ENCODE results near the gene SLC8A1. TPM values are rescaled to one million over a fixed set of nuclear protein-coding genes. Genes with fewer than 3 reads are reported as not detected.

Gene SLC8A1
- total RNA-seq, 1 donor from 2014 or later = 5.7 TPM

- Mint-ChIP-seq H3K27ac (no peak overlapping the region), H3K9me3 (ENCODE audit: low read depth) (no peaks in the 10 kb centered on the region), H3K4me1 (ENCODE audit: low read depth) (no peaks in the 10 kb centered on the region), H3K27me3 (no peaks in the 10 kb centered on the region), H3K36me3 (ENCODE audit: insufficient read depth) (no peaks in the 10 kb centered on the region), H3K4me3 (ENCODE audit: low read depth) (no peak overlapping the region)
- TF ChIP-seq, protein P1, sequence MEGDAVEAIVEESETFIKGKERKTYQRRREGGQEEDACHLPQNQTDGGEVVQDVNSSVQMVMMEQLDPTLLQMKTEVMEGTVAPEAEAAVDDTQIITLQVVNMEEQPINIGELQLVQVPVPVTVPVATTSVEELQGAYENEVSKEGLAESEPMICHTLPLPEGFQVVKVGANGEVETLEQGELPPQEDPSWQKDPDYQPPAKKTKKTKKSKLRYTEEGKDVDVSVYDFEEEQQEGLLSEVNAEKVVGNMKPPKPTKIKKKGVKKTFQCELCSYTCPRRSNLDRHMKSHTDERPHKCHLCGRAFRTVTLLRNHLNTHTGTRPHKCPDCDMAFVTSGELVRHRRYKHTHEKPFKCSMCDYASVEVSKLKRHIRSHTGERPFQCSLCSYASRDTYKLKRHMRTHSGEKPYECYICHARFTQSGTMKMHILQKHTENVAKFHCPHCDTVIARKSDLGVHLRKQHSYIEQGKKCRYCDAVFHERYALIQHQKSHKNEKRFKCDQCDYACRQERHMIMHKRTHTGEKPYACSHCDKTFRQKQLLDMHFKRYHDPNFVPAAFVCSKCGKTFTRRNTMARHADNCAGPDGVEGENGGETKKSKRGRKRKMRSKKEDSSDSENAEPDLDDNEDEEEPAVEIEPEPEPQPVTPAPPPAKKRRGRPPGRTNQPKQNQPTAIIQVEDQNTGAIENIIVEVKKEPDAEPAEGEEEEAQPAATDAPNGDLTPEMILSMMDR (IDR thresholded peaks at IDR 0.05; ENCODE audit: unreplicated experiment) = no peak
- DNase-seq (ENCODE audit: low spot score, unreplicated experiment) = no peak
Measured at GRCh38 chr2:40302751-40303325, 149.1 kb downstream of the SLC8A1 start.

DNA sequence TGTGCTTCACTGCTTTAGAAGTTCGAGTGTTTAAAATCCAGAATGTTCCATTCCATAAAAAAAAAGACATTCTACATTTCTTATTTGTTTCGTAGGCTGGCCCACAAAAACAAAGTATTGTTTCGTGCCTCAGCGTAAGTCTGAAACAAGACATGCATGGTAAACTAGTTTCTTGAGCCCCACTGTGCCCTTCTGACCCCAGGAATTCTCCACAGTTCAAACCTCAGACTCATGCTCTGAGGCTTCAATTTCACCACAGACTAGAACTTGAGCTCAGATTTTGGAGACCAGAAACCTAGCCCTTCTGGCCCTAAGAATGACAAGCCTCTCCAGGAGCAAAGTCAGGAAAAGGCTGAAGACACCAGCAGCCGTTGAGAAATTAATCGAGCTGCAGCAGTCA lies 151.5 kb downstream of the SLC8A1 start:
- no peak for DNase-seq (ENCODE audit: low spot score, unreplicated experiment)
- no peaks in the 10 kb centered on the region for H3K9me3 Mint-ChIP-seq (ENCODE audit: low read depth)
- no peaks in the 10 kb centered on the region for H3K4me1 Mint-ChIP-seq (ENCODE audit: low read depth)
- TF ChIP-seq, protein P1 (IDR thresholded peaks at IDR 0.05; ENCODE audit: unreplicated experiment) = no peak
- no peak overlapping the region for H3K4me3 Mint-ChIP-seq (ENCODE audit: low read depth)
- no peaks in the 10 kb centered on the region for H3K36me3 Mint-ChIP-seq (ENCODE audit: insufficient read depth)
- H3K27me3 Mint-ChIP-seq = no peaks in the 10 kb centered on the region
- no peak overlapping the region for H3K27ac Mint-ChIP-seq

DNA sequence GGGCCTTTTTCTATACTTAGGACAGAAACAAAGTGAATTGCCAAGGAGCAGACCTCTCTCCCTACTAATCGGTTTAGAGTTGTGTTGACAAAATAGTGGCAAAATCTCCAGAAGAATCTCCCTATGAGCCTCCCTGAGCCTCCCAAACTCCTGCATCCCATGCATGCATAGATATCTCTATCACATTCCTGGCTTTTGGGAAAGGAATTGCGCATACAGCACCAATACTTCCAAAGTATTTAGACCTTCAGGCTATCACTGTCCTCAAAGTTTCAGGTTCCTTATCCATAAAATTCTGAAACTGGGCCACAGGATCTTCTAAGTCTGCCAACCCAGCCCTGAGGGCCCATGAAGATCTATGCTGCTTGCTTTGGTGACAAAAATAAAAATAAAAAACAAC lies 152.1 kb downstream of the SLC8A1 start:
- no peaks in the 10 kb centered on the region for H3K9me3 Mint-ChIP-seq (ENCODE audit: low read depth)
- no peak overlapping the region for H3K27ac Mint-ChIP-seq
- TF ChIP-seq, protein P1 (IDR thresholded peaks at IDR 0.05; ENCODE audit: unreplicated experiment) = no peak
- no peaks in the 10 kb centered on the region for H3K27me3 Mint-ChIP-seq
- no peaks in the 10 kb centered on the region for H3K36me3 Mint-ChIP-seq (ENCODE audit: insufficient read depth)
- H3K4me1 Mint-ChIP-seq (ENCODE audit: low read depth) = no peaks in the 10 kb centered on the region
- no peak overlapping the region for H3K4me3 Mint-ChIP-seq (ENCODE audit: low read depth)
- no peak for DNase-seq (ENCODE audit: low spot score, unreplicated experiment)

DNA sequence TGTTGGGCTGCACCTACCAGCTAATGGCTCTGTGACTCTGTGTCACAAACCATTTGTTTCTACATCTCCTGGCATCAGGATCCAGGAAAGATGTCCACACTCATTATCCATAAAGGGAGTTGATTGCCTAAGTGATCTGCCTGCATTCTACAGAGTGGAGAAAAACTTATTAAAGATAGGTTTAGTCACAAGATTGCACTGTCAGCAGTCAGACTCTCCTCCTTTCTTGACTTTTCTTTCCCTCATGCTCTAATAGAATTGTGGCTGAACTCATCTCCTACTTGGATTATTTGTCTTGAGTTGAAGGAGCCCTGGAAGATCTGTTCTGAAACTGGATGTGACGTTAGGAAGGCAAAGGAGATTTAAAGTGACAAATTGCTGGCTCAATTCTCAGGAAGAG lies 152.7 kb downstream of the SLC8A1 start:
- Mint-ChIP-seq H3K4me3 (ENCODE audit: low read depth) (no peak overlapping the region), H3K27me3 (no peaks in the 10 kb centered on the region), H3K4me1 (ENCODE audit: low read depth) (no peaks in the 10 kb centered on the region), H3K27ac (no peak overlapping the region), H3K36me3 (ENCODE audit: insufficient read depth) (no peaks in the 10 kb centered on the region), H3K9me3 (ENCODE audit: low read depth) (no peaks in the 10 kb centered on the region)
- no peak for DNase-seq (ENCODE audit: low spot score, unreplicated experiment)
- TF ChIP-seq, protein P1 (IDR thresholded peaks at IDR 0.05; ENCODE audit: unreplicated experiment) = no peak

DNA sequence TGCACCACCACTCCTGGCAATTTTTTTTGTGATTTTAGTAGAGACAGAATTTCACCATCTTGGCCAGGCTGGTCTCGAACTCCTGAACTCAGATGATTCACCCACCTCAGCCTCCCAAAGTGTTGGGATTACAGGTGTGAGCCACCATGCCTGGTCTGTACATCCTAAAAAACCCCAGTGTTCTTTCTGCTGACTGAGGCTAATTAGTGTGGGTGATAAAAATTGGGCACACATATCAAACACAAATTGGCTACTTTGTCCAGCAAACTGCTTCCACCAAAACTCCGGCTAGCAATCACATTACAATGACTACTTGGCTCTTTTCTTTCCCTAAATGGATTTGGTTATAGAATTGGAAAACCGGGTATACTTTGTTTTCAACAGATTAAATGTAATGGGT lies 153.9 kb downstream of the SLC8A1 start:
- H3K4me3 Mint-ChIP-seq (ENCODE audit: low read depth) = no peak overlapping the region

More for the DNA sequence above, 153.9 kb downstream of the SLC8A1 start:
- TF ChIP-seq, protein P1 (IDR thresholded peaks at IDR 0.05; ENCODE audit: unreplicated experiment) = no peak
- Mint-ChIP-seq H3K27me3 (no peaks in the 10 kb centered on the region), H3K27ac (no peak overlapping the region), H3K9me3 (ENCODE audit: low read depth) (no peaks in the 10 kb centered on the region), H3K36me3 (ENCODE audit: insufficient read depth) (no peaks in the 10 kb centered on the region), H3K4me1 (ENCODE audit: low read depth) (no peaks in the 10 kb centered on the region)
- DNase-seq (ENCODE audit: low spot score, unreplicated experiment) = no peak

Data from progenitor cell of endocrine pancreas (in vitro differentiated cells).